ENCODE data around the gene KIF26B.
"Not testable (repeated sequence)": the region's sequence is repeated elsewhere in the genome, so short reads cannot be mapped to it uniquely, and the experiment has no call there.

Gene KIF26B

GRCh38 chr1:245310571-245311531 is 156.1 kb downstream of the KIF26B start:
- H3K27me3 ChIP-seq (ENCODE audit: insufficient read depth, low read length), result no peaks in the 10 kb centered on the region
- H3K4me3 ChIP-seq (ENCODE audit: low read length), result no peak overlapping the region
- peaks cover 14% of the 10 kb centered on the region for H3K4me1 ChIP-seq (ENCODE audit: insufficient read depth, low read length)
- H3K9me3 ChIP-seq (ENCODE audit: insufficient read depth, low read depth, low read length), result no peaks in the 10 kb centered on the region
- WGBS, result 45% methylated on average over 22 of the region's 22 CpGs
- no peaks in the 10 kb centered on the region for H3K36me3 ChIP-seq (ENCODE audit: insufficient read depth, low read length)
- no peak overlapping the region for H3K27ac ChIP-seq (ENCODE audit: low read depth, low read length)
- no peak overlapping the region for H3K9ac ChIP-seq (ENCODE audit: low read depth, low read length)

- no peak overlapping the region for H3K4me3 ChIP-seq (ENCODE audit: low read length)
- H3K27ac ChIP-seq (ENCODE audit: low read depth, low read length), result no peak overlapping the region
- H3K9me3 ChIP-seq (ENCODE audit: insufficient read depth, low read depth, low read length), result no peaks in the 10 kb centered on the region
- no peak overlapping the region for H3K9ac ChIP-seq (ENCODE audit: low read depth, low read length)
- peaks cover 19% of the 10 kb centered on the region for H3K4me1 ChIP-seq (ENCODE audit: insufficient read depth, low read length)
- H3K36me3 ChIP-seq (ENCODE audit: insufficient read depth, low read length), result no peaks in the 10 kb centered on the region
- WGBS, result 88% methylated on average over 6 of the region's 8 CpGs
- H3K27me3 ChIP-seq (ENCODE audit: insufficient read depth, low read length), result no peaks in the 10 kb centered on the region
Observed at GRCh38 chr1:245311887-245312536, 157.2 kb downstream of the KIF26B start.

DNA sequence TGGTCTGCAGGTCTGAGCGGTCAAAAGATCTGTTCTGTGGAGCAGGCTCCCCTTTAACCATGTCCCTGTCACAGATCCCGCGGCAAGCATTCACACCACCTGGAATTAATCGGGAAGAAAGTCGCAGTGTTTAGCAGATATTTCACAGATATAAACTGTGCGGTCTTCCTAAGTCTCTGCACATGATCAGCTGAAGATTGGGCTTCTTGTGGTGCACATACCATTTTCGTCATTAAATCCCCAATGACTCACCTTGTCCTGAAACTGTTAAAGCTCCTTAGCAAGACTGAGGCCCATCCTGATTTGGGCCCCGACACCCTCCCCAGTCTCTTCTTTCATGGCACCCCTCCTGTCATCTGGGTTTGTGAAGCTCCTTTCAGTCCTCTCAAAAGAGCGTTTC is 158.8 kb downstream of the KIF26B start:
- H3K4me1 ChIP-seq (ENCODE audit: insufficient read depth, low read length), result peaks cover 23% of the 10 kb centered on the region
- H3K9ac ChIP-seq (ENCODE audit: low read depth, low read length), result no peak overlapping the region
- 94% methylated on average over 9 of the region's 9 CpGs for WGBS
- H3K36me3 ChIP-seq (ENCODE audit: insufficient read depth, low read length), result no peaks in the 10 kb centered on the region
- H3K27ac ChIP-seq (ENCODE audit: low read depth, low read length), result no peak overlapping the region
- no peak overlapping the region for H3K4me3 ChIP-seq (ENCODE audit: low read length)
- no peaks in the 10 kb centered on the region for H3K9me3 ChIP-seq (ENCODE audit: insufficient read depth, low read depth, low read length)
- H3K27me3 ChIP-seq (ENCODE audit: insufficient read depth, low read length), result no peaks in the 10 kb centered on the region

- Histone ChIP-seq H3K9me3 (ENCODE audit: insufficient read depth, low read depth, low read length) (no peaks in the 10 kb centered on the region), H3K27me3 (ENCODE audit: insufficient read depth, low read length) (no peaks in the 10 kb centered on the region), H3K27ac (ENCODE audit: low read depth, low read length) (no peak overlapping the region), H3K36me3 (ENCODE audit: insufficient read depth, low read length) (no peaks in the 10 kb centered on the region), H3K9ac (ENCODE audit: low read depth, low read length) (no peak overlapping the region), H3K4me3 (ENCODE audit: low read length) (no peak overlapping the region), H3K4me1 (ENCODE audit: insufficient read depth, low read length) (peaks cover 12% of the 10 kb centered on the region)
- WGBS, result 91% methylated on average over 6 of the region's 6 CpGs
Observed at GRCh38 chr1:245316784-245317183, 162.0 kb downstream of the KIF26B start.

GRCh38 chr1:245317217-245317616 is 162.4 kb downstream of the KIF26B start:
- no peaks in the 10 kb centered on the region for H3K9me3 ChIP-seq (ENCODE audit: insufficient read depth, low read depth, low read length)
- 64% methylated on average over 4 of the region's 5 CpGs for WGBS
- no peak overlapping the region for H3K9ac ChIP-seq (ENCODE audit: low read depth, low read length)
- H3K36me3 ChIP-seq (ENCODE audit: insufficient read depth, low read length), result no peaks in the 10 kb centered on the region
- peaks cover 12% of the 10 kb centered on the region for H3K4me1 ChIP-seq (ENCODE audit: insufficient read depth, low read length)
- H3K27me3 ChIP-seq (ENCODE audit: insufficient read depth, low read length), result no peaks in the 10 kb centered on the region
- H3K27ac ChIP-seq (ENCODE audit: low read depth, low read length), result no peak overlapping the region
- no peak overlapping the region for H3K4me3 ChIP-seq (ENCODE audit: low read length)

DNA sequence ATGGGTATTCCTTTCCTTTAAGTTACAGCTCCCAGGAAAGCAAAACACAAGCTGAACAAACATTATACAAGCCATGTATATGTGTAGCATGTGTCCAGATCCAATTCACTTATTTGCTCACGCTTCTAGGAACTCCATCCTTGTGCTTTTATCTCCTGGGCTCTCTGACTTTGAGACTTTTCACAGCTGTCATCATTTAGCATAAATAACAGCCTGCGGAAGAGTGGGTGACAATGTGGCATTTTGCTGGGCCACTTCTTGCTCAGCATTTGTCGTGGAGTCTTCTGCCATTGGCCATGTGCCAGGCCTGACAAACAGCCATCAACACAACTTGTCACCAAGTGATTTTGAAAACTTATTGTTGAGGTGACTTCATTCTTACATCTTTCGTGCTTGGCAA is 164.3 kb downstream of the KIF26B start:
- no peak overlapping the region for H3K9ac ChIP-seq (ENCODE audit: low read depth, low read length)
- H3K27me3 ChIP-seq (ENCODE audit: insufficient read depth, low read length), result no peaks in the 10 kb centered on the region
- H3K4me3 ChIP-seq (ENCODE audit: low read length), result no peak overlapping the region
- no peak overlapping the region for H3K27ac ChIP-seq (ENCODE audit: low read depth, low read length)
- 97% methylated on average over 4 of the region's 4 CpGs for whole genome bisulfite sequencing
- no peaks in the 10 kb centered on the region for H3K9me3 ChIP-seq (ENCODE audit: insufficient read depth, low read depth, low read length)
- no peaks in the 10 kb centered on the region for H3K36me3 ChIP-seq (ENCODE audit: insufficient read depth, low read length)
- peaks cover 9% of the 10 kb centered on the region for H3K4me1 ChIP-seq (ENCODE audit: insufficient read depth, low read length)

DNA sequence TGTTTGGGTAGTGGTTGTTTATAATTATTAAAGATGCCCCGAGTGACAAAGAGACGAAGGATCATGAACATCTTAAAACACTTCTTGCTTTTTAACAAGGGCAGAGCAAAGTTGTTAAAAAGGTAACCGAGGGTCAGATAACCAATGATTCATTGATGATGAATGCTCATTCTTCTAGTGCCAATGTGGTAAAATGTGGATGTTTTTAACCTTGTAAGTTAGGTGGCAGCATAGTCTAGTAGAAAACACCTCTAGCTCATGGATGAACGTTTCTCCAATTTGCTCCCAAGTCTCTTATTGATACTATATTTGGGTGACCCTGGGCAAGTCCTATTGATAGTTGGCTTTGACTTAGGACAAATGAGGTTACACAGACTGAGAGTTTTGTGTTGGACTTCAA is 167.9 kb downstream of the KIF26B start:
- H3K27ac ChIP-seq (ENCODE audit: low read depth, low read length), result no peak overlapping the region
- H3K4me1 ChIP-seq (ENCODE audit: insufficient read depth, low read length), result no peaks in the 10 kb centered on the region
- H3K36me3 ChIP-seq (ENCODE audit: insufficient read depth, low read length), result no peaks in the 10 kb centered on the region
- WGBS, result 82% methylated on average over 4 of the region's 4 CpGs
- no peak overlapping the region for H3K4me3 ChIP-seq (ENCODE audit: low read length)
- H3K27me3 ChIP-seq (ENCODE audit: insufficient read depth, low read length), result no peaks in the 10 kb centered on the region
- H3K9ac ChIP-seq (ENCODE audit: low read depth, low read length), result no peak overlapping the region
- no peaks in the 10 kb centered on the region for H3K9me3 ChIP-seq (ENCODE audit: insufficient read depth, low read depth, low read length)

- WGBS, result 96% methylated on average over 2 of the region's 2 CpGs
- not testable (repeated sequence) for H3K27me3 ChIP-seq (ENCODE audit: insufficient read depth, low read length); H3K27ac ChIP-seq (ENCODE audit: low read depth, low read length)
Observed at GRCh38 chr1:245323765-245324164, 169.0 kb downstream of the KIF26B start.

GRCh38 chr1:245325922-245326795 is 171.4 kb downstream of the KIF26B start:
- H3K27me3 ChIP-seq (ENCODE audit: insufficient read depth, low read length), result no peaks in the 10 kb centered on the region
- no peaks in the 10 kb centered on the region for H3K4me1 ChIP-seq (ENCODE audit: insufficient read depth, low read length)
- H3K36me3 ChIP-seq (ENCODE audit: insufficient read depth, low read length), result no peaks in the 10 kb centered on the region
- H3K4me3 ChIP-seq (ENCODE audit: low read length), result no peak overlapping the region
- no peaks in the 10 kb centered on the region for H3K9me3 ChIP-seq (ENCODE audit: insufficient read depth, low read depth, low read length)
- 88% methylated on average over 15 of the region's 16 CpGs for WGBS
- no peak overlapping the region for H3K27ac ChIP-seq (ENCODE audit: low read depth, low read length)
- H3K9ac ChIP-seq (ENCODE audit: low read depth, low read length), result no peak overlapping the region

More at GRCh38 chr1:245323765-245324164, 169.0 kb downstream of the KIF26B start:
- not testable (repeated sequence) for H3K4me3 ChIP-seq (ENCODE audit: low read length); H3K4me1 ChIP-seq (ENCODE audit: insufficient read depth, low read length); H3K9me3 ChIP-seq (ENCODE audit: insufficient read depth, low read depth, low read length); H3K36me3 ChIP-seq (ENCODE audit: insufficient read depth, low read length); H3K9ac ChIP-seq (ENCODE audit: low read depth, low read length)

- Histone ChIP-seq H3K4me3 (ENCODE audit: low read length) (no peak overlapping the region), H3K9ac (ENCODE audit: low read depth, low read length) (no peak overlapping the region), H3K36me3 (ENCODE audit: insufficient read depth, low read length) (no peaks in the 10 kb centered on the region), H3K27ac (ENCODE audit: low read depth, low read length) (no peak overlapping the region), H3K9me3 (ENCODE audit: insufficient read depth, low read depth, low read length) (no peaks in the 10 kb centered on the region), H3K27me3 (ENCODE audit: insufficient read depth, low read length) (no peaks in the 10 kb centered on the region), H3K4me1 (ENCODE audit: insufficient read depth, low read length) (no peaks in the 10 kb centered on the region)
- 86% methylated on average over 3 of the region's 3 CpGs for WGBS
Observed at GRCh38 chr1:245327360-245327759, 172.6 kb downstream of the KIF26B start.

DNA sequence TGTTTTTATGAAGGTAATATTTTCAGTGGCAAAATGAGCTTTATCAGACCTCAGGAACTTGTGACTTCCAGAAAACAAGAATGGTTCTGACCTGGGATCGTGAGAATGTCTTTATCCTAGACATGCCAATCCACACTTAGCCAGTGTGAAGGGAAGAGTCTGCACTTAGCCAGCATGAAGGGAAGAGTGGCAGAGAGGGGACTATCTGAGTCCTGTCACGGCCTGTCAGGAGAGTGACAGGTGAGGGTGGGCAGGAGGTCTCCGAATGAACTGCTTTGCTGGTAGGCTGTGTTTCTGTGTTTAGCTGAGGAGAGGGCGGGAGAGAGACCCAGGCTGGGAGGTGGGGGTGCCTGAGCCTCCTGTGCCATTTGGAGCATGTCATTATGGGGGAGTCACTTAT is 173.1 kb downstream of the KIF26B start:
- Histone ChIP-seq H3K27me3 (ENCODE audit: insufficient read depth, low read length) (no peaks in the 10 kb centered on the region), H3K9ac (ENCODE audit: low read depth, low read length) (no peak overlapping the region), H3K4me3 (ENCODE audit: low read length) (no peak overlapping the region), H3K4me1 (ENCODE audit: insufficient read depth, low read length) (no peaks in the 10 kb centered on the region), H3K9me3 (ENCODE audit: insufficient read depth, low read depth, low read length) (no peaks in the 10 kb centered on the region), H3K27ac (ENCODE audit: low read depth, low read length) (no peak overlapping the region), H3K36me3 (ENCODE audit: insufficient read depth, low read length) (no peaks in the 10 kb centered on the region)
- 84% methylated on average over 4 of the region's 4 CpGs for WGBS

Measured in HUES64 (cell line).